Measurements from ENCODE around the gene DGKG.

DNA sequence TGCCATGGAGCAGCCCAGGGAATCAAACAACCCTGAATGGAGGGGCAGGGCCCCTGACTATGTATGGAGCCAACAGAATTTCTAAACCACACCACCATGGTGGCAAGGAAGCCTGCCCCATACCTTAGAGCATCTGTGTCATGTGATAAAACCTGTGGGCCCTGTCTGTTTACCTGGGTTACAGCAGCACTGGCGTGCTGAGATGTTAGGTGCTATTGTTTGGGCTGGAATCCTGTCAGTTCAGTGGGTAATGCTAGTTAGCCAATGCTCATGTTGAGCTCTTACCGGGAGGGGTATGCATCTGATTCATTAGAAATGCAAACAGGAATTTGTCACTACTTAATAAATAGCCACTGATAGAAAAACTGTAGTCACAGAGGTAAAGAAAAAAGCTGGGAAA is 189.7 kb downstream of the DGKG start:
- TF ChIP-seq, protein P1, sequence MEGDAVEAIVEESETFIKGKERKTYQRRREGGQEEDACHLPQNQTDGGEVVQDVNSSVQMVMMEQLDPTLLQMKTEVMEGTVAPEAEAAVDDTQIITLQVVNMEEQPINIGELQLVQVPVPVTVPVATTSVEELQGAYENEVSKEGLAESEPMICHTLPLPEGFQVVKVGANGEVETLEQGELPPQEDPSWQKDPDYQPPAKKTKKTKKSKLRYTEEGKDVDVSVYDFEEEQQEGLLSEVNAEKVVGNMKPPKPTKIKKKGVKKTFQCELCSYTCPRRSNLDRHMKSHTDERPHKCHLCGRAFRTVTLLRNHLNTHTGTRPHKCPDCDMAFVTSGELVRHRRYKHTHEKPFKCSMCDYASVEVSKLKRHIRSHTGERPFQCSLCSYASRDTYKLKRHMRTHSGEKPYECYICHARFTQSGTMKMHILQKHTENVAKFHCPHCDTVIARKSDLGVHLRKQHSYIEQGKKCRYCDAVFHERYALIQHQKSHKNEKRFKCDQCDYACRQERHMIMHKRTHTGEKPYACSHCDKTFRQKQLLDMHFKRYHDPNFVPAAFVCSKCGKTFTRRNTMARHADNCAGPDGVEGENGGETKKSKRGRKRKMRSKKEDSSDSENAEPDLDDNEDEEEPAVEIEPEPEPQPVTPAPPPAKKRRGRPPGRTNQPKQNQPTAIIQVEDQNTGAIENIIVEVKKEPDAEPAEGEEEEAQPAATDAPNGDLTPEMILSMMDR (IDR thresholded peaks at IDR 0.05) = no peak
- no peak for TF ChIP-seq POLR2A (IDR thresholded peaks at IDR 0.05)
